ENCODE data around the gene FOXQ1. TPM values are rescaled to one million over a fixed set of nuclear protein-coding genes. Genes with fewer than 3 reads are reported as not detected.

FOXQ1 gene
- total and polyA plus RNA-seq, 2 donors (not counting 3 experiments of a cell fraction or from before 2014, with no cell fraction given) = not detected

DNA sequence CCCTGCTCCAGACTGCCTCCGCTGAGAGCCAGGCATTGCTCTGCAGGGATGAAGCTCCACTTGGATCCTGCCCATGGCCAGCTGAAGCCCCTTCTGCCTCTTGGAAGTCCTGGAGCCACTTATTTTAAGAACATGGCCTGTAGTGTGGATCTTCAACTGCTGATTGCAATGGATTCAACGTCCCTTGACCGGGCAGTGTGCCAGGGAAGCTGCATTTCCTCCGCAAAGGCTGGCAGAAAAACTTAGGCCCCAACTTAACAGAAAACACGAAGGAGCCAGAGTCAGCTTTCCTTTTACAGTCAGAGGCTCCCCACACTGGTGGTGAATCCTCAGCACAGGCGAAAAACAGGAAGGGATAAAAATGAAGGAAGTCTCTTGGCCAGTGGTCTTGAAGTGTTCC, 26.3 kb upstream of the FOXQ1 start:
- no peaks in the 10 kb centered on the region for H3K36me3 ChIP-seq (ENCODE audit: control insufficient read depth in 2 of 2, extremely low read depth in 1 of 2, insufficient read depth in 2 of 2, low read length in 2 of 2)
- no peaks in the 10 kb centered on the region for H3K27me3 ChIP-seq (ENCODE audit: control insufficient read depth in 2 of 2, insufficient read depth in 2 of 2, low read length in 2 of 2)
- TF ChIP-seq MAX (IDR thresholded peaks at IDR 0.05; ENCODE audit: insufficient read depth, insufficient read length) (no peak), POLR2AphosphoS5 (IDR thresholded peaks at IDR 0.05; ENCODE audit: insufficient read depth, low read depth, low read length) (no peak), MYC (IDR thresholded peaks at IDR 0.05; ENCODE audit: low read depth, low read length) (no peak), GATA2 (IDR thresholded peaks at IDR 0.05; ENCODE audit: insufficient read depth, insufficient read length, low read depth, low read length) (no peak), FOS (IDR thresholded peaks at IDR 0.05; ENCODE audit: borderline replicate concordance, insufficient read depth, low read length) (no peak), POLR2A (IDR thresholded peaks at IDR 0.05; ENCODE audit: low read depth, low read length) (no peak), JUN (IDR thresholded peaks at IDR 0.05; ENCODE audit: borderline replicate concordance, insufficient read depth, insufficient read length, low read depth) (no peak), EZH2 (IDR thresholded peaks at IDR 0.05; ENCODE audit: borderline replicate concordance, low read depth, low read length, severe bottlenecking) (no peak)
- TF ChIP-seq, protein P1, sequence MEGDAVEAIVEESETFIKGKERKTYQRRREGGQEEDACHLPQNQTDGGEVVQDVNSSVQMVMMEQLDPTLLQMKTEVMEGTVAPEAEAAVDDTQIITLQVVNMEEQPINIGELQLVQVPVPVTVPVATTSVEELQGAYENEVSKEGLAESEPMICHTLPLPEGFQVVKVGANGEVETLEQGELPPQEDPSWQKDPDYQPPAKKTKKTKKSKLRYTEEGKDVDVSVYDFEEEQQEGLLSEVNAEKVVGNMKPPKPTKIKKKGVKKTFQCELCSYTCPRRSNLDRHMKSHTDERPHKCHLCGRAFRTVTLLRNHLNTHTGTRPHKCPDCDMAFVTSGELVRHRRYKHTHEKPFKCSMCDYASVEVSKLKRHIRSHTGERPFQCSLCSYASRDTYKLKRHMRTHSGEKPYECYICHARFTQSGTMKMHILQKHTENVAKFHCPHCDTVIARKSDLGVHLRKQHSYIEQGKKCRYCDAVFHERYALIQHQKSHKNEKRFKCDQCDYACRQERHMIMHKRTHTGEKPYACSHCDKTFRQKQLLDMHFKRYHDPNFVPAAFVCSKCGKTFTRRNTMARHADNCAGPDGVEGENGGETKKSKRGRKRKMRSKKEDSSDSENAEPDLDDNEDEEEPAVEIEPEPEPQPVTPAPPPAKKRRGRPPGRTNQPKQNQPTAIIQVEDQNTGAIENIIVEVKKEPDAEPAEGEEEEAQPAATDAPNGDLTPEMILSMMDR (IDR thresholded peaks at IDR 0.05; ENCODE audit: extremely low read depth in 1 of 2, insufficient read depth in 1 of 2, low read depth in 1 of 2, low read length in 2 of 2) = no peak
- no peaks in the 10 kb centered on the region for H4K20me1 ChIP-seq (replicated peaks; ENCODE audit: control insufficient read depth, extremely low read depth, insufficient read depth, low read length)
- H2AFZ ChIP-seq (ENCODE audit: low read depth, low read length) = no peak overlapping the region
- H3K9ac ChIP-seq (replicated peaks; ENCODE audit: extremely low read depth, insufficient read depth, low read length) = no peak overlapping the region
- H3K27ac ChIP-seq (ENCODE audit: insufficient read depth, low read depth, low read length) = no peak overlapping the region
- H3K9me1 ChIP-seq (replicated peaks; ENCODE audit: control insufficient read depth, extremely low read depth, insufficient read depth, low read length) = no peaks in the 10 kb centered on the region
- no peak overlapping the region for H3K4me3 ChIP-seq (replicated peaks in 1 of 3; ENCODE audit: insufficient read depth in 1 of 3, low read depth in 1 of 3, low read length in 3 of 3)
- H3K4me1 ChIP-seq (ENCODE audit: control insufficient read depth, extremely low read depth, insufficient read depth, low read length) = no peaks in the 10 kb centered on the region
- dilution Hi-C loops (cut with MboI; ENCODE audit: extremely low pct_ligation_motif_present, low sequenced_read_pairs) = no loop called here
- DNase-seq (ENCODE audit: low read depth, low spot score) (no peak), FAIRE-seq (no peak)
- ChIA-PET POLR2A (no interaction called here), CTCF (no interaction called here)
- H3K79me2 ChIP-seq (ENCODE audit: control insufficient read depth, insufficient read depth, low read length) = no peaks in the 10 kb centered on the region
- no peak overlapping the region for H3K4me2 ChIP-seq (ENCODE audit: insufficient read depth, low read length)
- intact Hi-C loops (cut with micrococcal nuclease) = no loop called here
- no TSS peak for BruUV-seq (replicated peaks)
- no peaks in the 10 kb centered on the region for H3K9me3 ChIP-seq (replicated peaks; ENCODE audit: control insufficient read depth, insufficient read depth, low read length)

Measured in endothelial cell of umbilical vein (primary cell).